Measurements from ENCODE around the gene TGFB2.

TGFB2 gene

GRCh38 chr1:218479436-218480115, 134.4 kb downstream of the TGFB2 start:
- Histone ChIP-seq H3K4me3 (ENCODE audit: low read depth, low read length) (no peak overlapping the region), H3K79me2 (ENCODE audit: control insufficient read depth, insufficient read depth, low read length, poor library complexity) (no peaks in the 10 kb centered on the region)

GRCh38 chr1:218480137-218480536, 135.0 kb downstream of the TGFB2 start:
- H2BK120ac ChIP-seq (ENCODE audit: insufficient read depth, low read length, poor library complexity): peak overlapping the region; percentile 68
- peak overlapping the region; percentile 83 for H2BK5ac ChIP-seq (ENCODE audit: low read depth, low read length, poor library complexity)
- no peak overlapping the region for H3K4me2 ChIP-seq (ENCODE audit: low read length)
- H3K18ac ChIP-seq (ENCODE audit: low read length): no peak overlapping the region
- no peak overlapping the region for H2AK5ac ChIP-seq (ENCODE audit: low read length)
- H3K14ac ChIP-seq (ENCODE audit: low read length): peak overlapping the region; percentile 48
- DNase-seq: peak; percentile 78 to 86
- H4K12ac ChIP-seq (ENCODE audit: low read depth, low read length): no peak overlapping the region
- peak overlapping the region; percentile 19 for H2BK12ac ChIP-seq (ENCODE audit: low read length)
- H3K27ac ChIP-seq (ENCODE audit: low read depth, low read length): peak overlapping the region; percentile 76
- no peak overlapping the region for H3K4ac ChIP-seq (ENCODE audit: low read depth, low read length)
- H3K27me3 ChIP-seq (ENCODE audit: insufficient read depth, low read length): no peaks in the 10 kb centered on the region
- WGBS (ENCODE audit: extremely low coverage, insufficient coverage, insufficient read length): no CpG with 5 or more reads among the region's 3 CpGs
- H3K4me3 ChIP-seq (ENCODE audit: low read depth, low read length): no peak overlapping the region
- H3K4me1 ChIP-seq (ENCODE audit: control insufficient read depth in 1 of 2, insufficient read depth in 2 of 2, low read length in 2 of 2): peaks cover under 1 to 9% of the 10 kb centered on the region in 2 experiments
- H3K79me1 ChIP-seq (ENCODE audit: low read length): peaks cover 12% of the 10 kb centered on the region
- H3K36me3 ChIP-seq (ENCODE audit: control insufficient read depth in 1 of 2, insufficient read depth in 2 of 2, low read length in 2 of 2): no peaks in the 10 kb centered on the region
- no peak overlapping the region for H3K9ac ChIP-seq (ENCODE audit: low read length)
- no peaks in the 10 kb centered on the region for H3K79me2 ChIP-seq (ENCODE audit: control insufficient read depth, insufficient read depth, low read length, poor library complexity)
- H2AFZ ChIP-seq (ENCODE audit: insufficient read depth, low read length, poor library complexity): no peak overlapping the region
- H4K91ac ChIP-seq (ENCODE audit: low read depth, low read length): peak overlapping the region; percentile 93
- no peak overlapping the region for H4K8ac ChIP-seq (ENCODE audit: low read depth, low read length)
- no peak overlapping the region for H3K23ac ChIP-seq (ENCODE audit: low read length)
- no peaks in the 10 kb centered on the region for H3K9me3 ChIP-seq (ENCODE audit: insufficient read depth, low read depth, low read length)

More at GRCh38 chr1:218479436-218480115, 134.4 kb downstream of the TGFB2 start:
- H3K4ac ChIP-seq (ENCODE audit: low read depth, low read length): no peak overlapping the region
- H3K4me2 ChIP-seq (ENCODE audit: low read length): no peak overlapping the region
- no peak overlapping the region for H3K23ac ChIP-seq (ENCODE audit: low read length)
- H3K9me3 ChIP-seq (ENCODE audit: insufficient read depth, low read depth, low read length): no peaks in the 10 kb centered on the region
- peak overlapping the region; percentile 76 for H3K27ac ChIP-seq (ENCODE audit: low read depth, low read length)
- no peak overlapping the region for H4K12ac ChIP-seq (ENCODE audit: low read depth, low read length)
- H3K4me1 ChIP-seq (ENCODE audit: control insufficient read depth in 1 of 2, insufficient read depth in 2 of 2, low read length in 2 of 2): peaks cover 4 to 13% of the 10 kb centered on the region in 2 experiments
- peak overlapping the region; percentile 93 for H4K91ac ChIP-seq (ENCODE audit: low read depth, low read length)
- H3K18ac ChIP-seq (ENCODE audit: low read length): no peak overlapping the region
- no peak overlapping the region for H4K8ac ChIP-seq (ENCODE audit: low read depth, low read length)
- H3K79me1 ChIP-seq (ENCODE audit: low read length): peaks cover 16% of the 10 kb centered on the region
- peak overlapping the region; percentile 83 for H2BK5ac ChIP-seq (ENCODE audit: low read depth, low read length, poor library complexity)
- H2BK12ac ChIP-seq (ENCODE audit: low read length): peak overlapping the region; percentile 69
- no peak overlapping the region for H3K9ac ChIP-seq (ENCODE audit: low read length)
- H3K36me3 ChIP-seq (ENCODE audit: control insufficient read depth in 1 of 2, insufficient read depth in 2 of 2, low read length in 2 of 2): no peaks in the 10 kb centered on the region
- peak; percentile 48 to 79 for DNase-seq
- no peaks in the 10 kb centered on the region for H3K27me3 ChIP-seq (ENCODE audit: insufficient read depth, low read length)
- H2AFZ ChIP-seq (ENCODE audit: insufficient read depth, low read length, poor library complexity): no peak overlapping the region
- H3K14ac ChIP-seq (ENCODE audit: low read length): peak overlapping the region; percentile 48
- no CpG with 5 or more reads among the region's 1 CpG for WGBS (ENCODE audit: extremely low coverage, insufficient coverage, insufficient read length)
- no peak overlapping the region for H2AK5ac ChIP-seq (ENCODE audit: low read length)
- H2BK120ac ChIP-seq (ENCODE audit: insufficient read depth, low read length, poor library complexity): peak overlapping the region; percentile 68

GRCh38 chr1:218480588-218481099, 135.5 kb downstream of the TGFB2 start:
- no peak overlapping the region for H2AFZ ChIP-seq (ENCODE audit: insufficient read depth, low read length, poor library complexity)
- no peak overlapping the region for H4K91ac ChIP-seq (ENCODE audit: low read depth, low read length)
- H3K14ac ChIP-seq (ENCODE audit: low read length): no peak overlapping the region
- H2BK120ac ChIP-seq (ENCODE audit: insufficient read depth, low read length, poor library complexity): no peak overlapping the region
- no peak overlapping the region for H2BK12ac ChIP-seq (ENCODE audit: low read length)
- no peak overlapping the region for H2AK5ac ChIP-seq (ENCODE audit: low read length)
- H3K27me3 ChIP-seq (ENCODE audit: insufficient read depth, low read length): no peaks in the 10 kb centered on the region
- H3K9ac ChIP-seq (ENCODE audit: low read length): no peak overlapping the region
- peaks cover 12% of the 10 kb centered on the region for H3K79me1 ChIP-seq (ENCODE audit: low read length)
- H4K12ac ChIP-seq (ENCODE audit: low read depth, low read length): no peak overlapping the region
- H3K27ac ChIP-seq (ENCODE audit: low read depth, low read length): no peak overlapping the region
- no peaks in the 10 kb centered on the region for H3K9me3 ChIP-seq (ENCODE audit: insufficient read depth, low read depth, low read length)
- whole genome bisulfite sequencing (ENCODE audit: extremely low coverage, insufficient coverage, insufficient read length): no CpG with 5 or more reads among the region's 1 CpG
- peak in 1 of 2 donors; percentile 87 for DNase-seq
- peaks cover 0 to 7% of the 10 kb centered on the region in 2 experiments for H3K4me1 ChIP-seq (ENCODE audit: control insufficient read depth in 1 of 2, insufficient read depth in 2 of 2, low read length in 2 of 2)
- no peak overlapping the region for H3K23ac ChIP-seq (ENCODE audit: low read length)
- H4K8ac ChIP-seq (ENCODE audit: low read depth, low read length): no peak overlapping the region
- H3K4ac ChIP-seq (ENCODE audit: low read depth, low read length): no peak overlapping the region
- H3K4me3 ChIP-seq (ENCODE audit: low read depth, low read length): no peak overlapping the region
- H3K4me2 ChIP-seq (ENCODE audit: low read length): no peak overlapping the region
- no peak overlapping the region for H3K18ac ChIP-seq (ENCODE audit: low read length)
- no peaks in the 10 kb centered on the region for H3K79me2 ChIP-seq (ENCODE audit: control insufficient read depth, insufficient read depth, low read length, poor library complexity)
- H3K36me3 ChIP-seq (ENCODE audit: control insufficient read depth in 1 of 2, insufficient read depth in 2 of 2, low read length in 2 of 2): no peaks in the 10 kb centered on the region
- H2BK5ac ChIP-seq (ENCODE audit: low read depth, low read length, poor library complexity): no peak overlapping the region

- Histone ChIP-seq H3K14ac (ENCODE audit: low read length) (no peak overlapping the region), H3K27ac (ENCODE audit: low read depth, low read length) (no peak overlapping the region), H3K36me3 (ENCODE audit: control insufficient read depth in 1 of 2, insufficient read depth in 2 of 2, low read length in 2 of 2) (no peaks in the 10 kb centered on the region), H3K9me3 (ENCODE audit: insufficient read depth, low read depth, low read length) (no peaks in the 10 kb centered on the region), H3K4ac (ENCODE audit: low read depth, low read length) (no peak overlapping the region), H3K4me3 (ENCODE audit: low read depth, low read length) (no peak overlapping the region), H4K91ac (ENCODE audit: low read depth, low read length) (no peak overlapping the region), H3K18ac (ENCODE audit: low read length) (no peak overlapping the region), H3K9ac (ENCODE audit: low read length) (no peak overlapping the region), H3K79me1 (ENCODE audit: low read length) (peaks cover 12% of the 10 kb centered on the region), H3K79me2 (ENCODE audit: control insufficient read depth, insufficient read depth, low read length, poor library complexity) (no peaks in the 10 kb centered on the region), H3K4me2 (ENCODE audit: low read length) (no peak overlapping the region), H4K12ac (ENCODE audit: low read depth, low read length) (no peak overlapping the region), H3K23ac (ENCODE audit: low read length) (no peak overlapping the region), H2BK5ac (ENCODE audit: low read depth, low read length, poor library complexity) (no peak overlapping the region), H4K8ac (ENCODE audit: low read depth, low read length) (no peak overlapping the region), H3K27me3 (ENCODE audit: insufficient read depth, low read length) (no peaks in the 10 kb centered on the region), H2AFZ (ENCODE audit: insufficient read depth, low read length, poor library complexity) (no peak overlapping the region), H2BK12ac (ENCODE audit: low read length) (no peak overlapping the region), H3K4me1 (ENCODE audit: control insufficient read depth in 1 of 2, insufficient read depth in 2 of 2, low read length in 2 of 2) (peaks cover 0 to 6% of the 10 kb centered on the region in 2 experiments), H2BK120ac (ENCODE audit: insufficient read depth, low read length, poor library complexity) (no peak overlapping the region), H2AK5ac (ENCODE audit: low read length) (no peak overlapping the region)
- WGBS (ENCODE audit: extremely low coverage, insufficient coverage, insufficient read length): no CpG with 5 or more reads among the region's 3 CpGs
- peak; percentile 68 to 92 for DNase-seq
Observed at GRCh38 chr1:218481116-218481775, 136.1 kb downstream of the TGFB2 start.

All from trophoblast cell (in vitro differentiated cells and primary cell).